ENCODE measurements around the gene PHGDH. TPM values are rescaled to one million over a fixed set of nuclear protein-coding genes. Genes with fewer than 3 reads are reported as not detected.

The PHGDH gene
- polyA plus RNA-seq, 1 donor (not counting 4 experiments of a cell fraction or from before 2014, with no cell fraction given): 40.3 TPM

DNA sequence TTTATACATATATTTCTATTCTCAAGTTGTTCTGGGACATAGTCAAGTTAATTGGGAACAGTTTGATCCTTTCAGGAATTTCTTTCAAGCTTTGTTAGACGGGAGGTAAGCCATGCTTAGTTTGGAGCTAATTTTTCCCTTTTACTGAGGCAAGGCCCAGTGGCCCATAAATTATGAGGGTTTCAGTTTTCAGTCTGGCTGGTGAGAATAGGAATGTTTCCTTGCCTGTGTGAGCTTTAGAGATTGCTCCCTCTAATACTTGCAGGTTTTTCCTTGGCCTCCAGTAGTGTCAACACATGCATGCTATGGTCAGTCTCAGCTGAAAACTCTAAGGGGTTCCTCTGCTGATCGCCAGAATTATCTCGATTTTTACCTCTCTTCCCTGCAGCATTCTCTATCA lies 14.1 kb upstream of the PHGDH start:
- no peak overlapping the region for H3K9ac ChIP-seq (ENCODE audit: control insufficient read depth, extremely low read depth, insufficient read depth, low read length)
- DNase-seq (ENCODE audit: low read depth, low spot score) (no peak), FAIRE-seq (no peak)
- no peak overlapping the region for H3K4me2 ChIP-seq (ENCODE audit: control insufficient read depth, extremely low read depth, insufficient read depth, low read depth, low read length)
- H2AFZ ChIP-seq (ENCODE audit: control insufficient read depth, low read length): no peak overlapping the region
- H3K9me3 ChIP-seq (ENCODE audit: control insufficient read depth, low read depth, low read length): peaks cover 10% of the 10 kb centered on the region
- no peaks in the 10 kb centered on the region for H3K36me3 ChIP-seq (ENCODE audit: control insufficient read depth in 2 of 2, extremely low read depth in 1 of 2, insufficient read depth in 2 of 2, low read length in 2 of 2)
- H3K79me2 ChIP-seq (ENCODE audit: control insufficient read depth, insufficient read depth, low read length): no peaks in the 10 kb centered on the region
- TF ChIP-seq EZH2 (IDR thresholded peaks at IDR 0.05; ENCODE audit: low read length): no peak
- TF ChIP-seq, protein P1, sequence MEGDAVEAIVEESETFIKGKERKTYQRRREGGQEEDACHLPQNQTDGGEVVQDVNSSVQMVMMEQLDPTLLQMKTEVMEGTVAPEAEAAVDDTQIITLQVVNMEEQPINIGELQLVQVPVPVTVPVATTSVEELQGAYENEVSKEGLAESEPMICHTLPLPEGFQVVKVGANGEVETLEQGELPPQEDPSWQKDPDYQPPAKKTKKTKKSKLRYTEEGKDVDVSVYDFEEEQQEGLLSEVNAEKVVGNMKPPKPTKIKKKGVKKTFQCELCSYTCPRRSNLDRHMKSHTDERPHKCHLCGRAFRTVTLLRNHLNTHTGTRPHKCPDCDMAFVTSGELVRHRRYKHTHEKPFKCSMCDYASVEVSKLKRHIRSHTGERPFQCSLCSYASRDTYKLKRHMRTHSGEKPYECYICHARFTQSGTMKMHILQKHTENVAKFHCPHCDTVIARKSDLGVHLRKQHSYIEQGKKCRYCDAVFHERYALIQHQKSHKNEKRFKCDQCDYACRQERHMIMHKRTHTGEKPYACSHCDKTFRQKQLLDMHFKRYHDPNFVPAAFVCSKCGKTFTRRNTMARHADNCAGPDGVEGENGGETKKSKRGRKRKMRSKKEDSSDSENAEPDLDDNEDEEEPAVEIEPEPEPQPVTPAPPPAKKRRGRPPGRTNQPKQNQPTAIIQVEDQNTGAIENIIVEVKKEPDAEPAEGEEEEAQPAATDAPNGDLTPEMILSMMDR (optimal IDR thresholded peaks at IDR 0.05 in 1 of 3, IDR thresholded peaks at IDR 0.05 in 1 of 3, conservative IDR thresholded peaks at IDR 0.05 in 1 of 3; ENCODE audit: extremely low read depth in 1 of 3, insufficient read depth in 2 of 3, low read length in 3 of 3): no peak
- dilution Hi-C loops (cut with MboI; ENCODE audit: extremely low pct_ligation_motif_present, low sequenced_read_pairs): no loop called here
- peaks cover 8% of the 10 kb centered on the region for H3K4me1 ChIP-seq (ENCODE audit: control insufficient read depth, extremely low read depth, insufficient read depth, low read length)
- H4K20me1 ChIP-seq (ENCODE audit: control insufficient read depth, extremely low read depth, insufficient read depth, low read length): no peaks in the 10 kb centered on the region
- no peak overlapping the region for H3K4me3 ChIP-seq (ENCODE audit: control insufficient read depth in 2 of 3, extremely low read depth in 1 of 3, insufficient read depth in 2 of 3, low read depth in 1 of 3, low read length in 3 of 3)
- no peaks in the 10 kb centered on the region for H3K9me1 ChIP-seq (ENCODE audit: control insufficient read depth, extremely low read depth, insufficient read depth, low read length)
- no peak overlapping the region for H3K27ac ChIP-seq (ENCODE audit: control insufficient read depth, insufficient read depth, low read length)
- no peaks in the 10 kb centered on the region for H3K27me3 ChIP-seq (ENCODE audit: control insufficient read depth, extremely low read depth, insufficient read depth, low read length)

DNA sequence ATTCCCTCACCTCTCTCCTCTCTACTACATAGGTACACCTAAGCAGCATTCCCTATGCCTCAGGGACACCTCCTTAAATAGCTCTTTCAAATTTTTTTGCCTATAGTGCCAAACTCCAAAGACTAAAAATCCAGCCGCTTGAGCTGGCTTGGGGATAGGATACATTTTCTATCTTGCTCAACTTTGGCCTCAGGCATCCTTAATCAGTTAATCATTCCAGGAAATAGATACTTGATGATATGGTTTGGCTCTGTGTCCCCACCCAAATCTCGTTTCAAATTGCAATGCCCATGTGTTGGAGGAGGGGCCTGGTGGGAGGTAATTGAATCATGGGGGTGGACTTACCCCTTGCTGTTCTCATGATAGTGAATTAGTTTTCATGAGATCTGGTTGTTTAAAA lies 11.4 kb upstream of the PHGDH start:
- H3K27me3 ChIP-seq (ENCODE audit: control insufficient read depth, extremely low read depth, insufficient read depth, low read length): no peaks in the 10 kb centered on the region
- H2AFZ ChIP-seq (ENCODE audit: control insufficient read depth, low read length): no peak overlapping the region
- no peak overlapping the region for H3K4me3 ChIP-seq (ENCODE audit: control insufficient read depth in 2 of 3, extremely low read depth in 1 of 3, insufficient read depth in 2 of 3, low read depth in 1 of 3, low read length in 3 of 3)
- no peaks in the 10 kb centered on the region for H3K79me2 ChIP-seq (ENCODE audit: control insufficient read depth, insufficient read depth, low read length)
- H3K9me3 ChIP-seq (ENCODE audit: control insufficient read depth, low read depth, low read length): peaks cover 10% of the 10 kb centered on the region
- no peaks in the 10 kb centered on the region for H4K20me1 ChIP-seq (ENCODE audit: control insufficient read depth, extremely low read depth, insufficient read depth, low read length)
- H3K4me1 ChIP-seq (ENCODE audit: control insufficient read depth, extremely low read depth, insufficient read depth, low read length): peaks cover 25% of the 10 kb centered on the region
- DNase-seq (ENCODE audit: low read depth, low spot score) (no peak), FAIRE-seq (no peak)
- H3K4me2 ChIP-seq (ENCODE audit: control insufficient read depth, extremely low read depth, insufficient read depth, low read depth, low read length): no peak overlapping the region
- H3K9me1 ChIP-seq (ENCODE audit: control insufficient read depth, extremely low read depth, insufficient read depth, low read length): no peaks in the 10 kb centered on the region
- H3K9ac ChIP-seq (ENCODE audit: control insufficient read depth, extremely low read depth, insufficient read depth, low read length): no peak overlapping the region
- TF ChIP-seq EZH2 (IDR thresholded peaks at IDR 0.05; ENCODE audit: low read length): no peak
- TF ChIP-seq, protein P1 (optimal IDR thresholded peaks at IDR 0.05 in 1 of 3, IDR thresholded peaks at IDR 0.05 in 1 of 3, conservative IDR thresholded peaks at IDR 0.05 in 1 of 3; ENCODE audit: extremely low read depth in 1 of 3, insufficient read depth in 2 of 3, low read length in 3 of 3): no peak
- H3K27ac ChIP-seq (ENCODE audit: control insufficient read depth, insufficient read depth, low read length): no peak overlapping the region
- H3K36me3 ChIP-seq (ENCODE audit: control insufficient read depth in 2 of 2, extremely low read depth in 1 of 2, insufficient read depth in 2 of 2, low read length in 2 of 2): no peaks in the 10 kb centered on the region
- dilution Hi-C loops (cut with MboI; ENCODE audit: extremely low pct_ligation_motif_present, low sequenced_read_pairs): no loop called here

All from keratinocyte (primary cell).